Astrocyte of the spinal cord (primary cell): ENCODE data around the gene DAB1.

Experiments used
- DNase-seq: peaks from one replicate; pipeline ENCODE4 v3.0.0; 2011; ENCODE audit warnings: low read depth, low spot score
- H3K4me3 ChIP-seq: 2 replicates; pipeline ENCODE4 v1.5.1; 2011; ENCODE audit warnings: low read depth, mild to moderate bottlenecking, low read length, moderate library complexity
- in situ Hi-C: cut with HindIII; loops from 2 replicates; pipeline ENCODE4 v1.10.0; 2017; ENCODE audit warnings: low sequenced_read_pairs
- TF ChIP-seq, protein P1 (sequence below): IDR thresholded peaks from 2 replicates; pipeline ENCODE4 v1.5.1; 2012; ENCODE audit warnings: low read depth, mild to moderate bottlenecking, low read length, inconsistent platforms

Gene DAB1

DNA sequence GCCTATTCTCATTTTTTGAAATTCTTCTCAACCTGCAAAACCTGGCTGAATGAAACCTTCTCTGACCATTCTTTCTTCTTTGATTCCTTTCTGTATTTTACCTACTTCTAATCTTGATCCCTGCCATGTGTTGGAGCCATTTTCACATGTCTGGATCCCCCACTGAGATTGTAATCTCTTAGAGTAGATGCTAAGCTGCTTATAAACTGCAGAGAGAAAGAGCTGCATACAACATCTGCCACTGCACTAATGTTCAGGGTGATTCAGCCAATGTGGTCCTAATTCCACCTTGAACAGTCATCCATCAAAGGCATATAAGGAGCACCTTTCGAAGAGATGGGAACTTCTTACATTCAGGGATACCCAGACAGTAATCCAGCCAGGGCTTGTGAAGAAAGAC, 16.2 kb upstream of the DAB1 start:
- DNase-seq: no peak
- in situ Hi-C loops: no loop called here
- no peak overlapping the region for H3K4me3 ChIP-seq
- TF ChIP-seq, protein P1, sequence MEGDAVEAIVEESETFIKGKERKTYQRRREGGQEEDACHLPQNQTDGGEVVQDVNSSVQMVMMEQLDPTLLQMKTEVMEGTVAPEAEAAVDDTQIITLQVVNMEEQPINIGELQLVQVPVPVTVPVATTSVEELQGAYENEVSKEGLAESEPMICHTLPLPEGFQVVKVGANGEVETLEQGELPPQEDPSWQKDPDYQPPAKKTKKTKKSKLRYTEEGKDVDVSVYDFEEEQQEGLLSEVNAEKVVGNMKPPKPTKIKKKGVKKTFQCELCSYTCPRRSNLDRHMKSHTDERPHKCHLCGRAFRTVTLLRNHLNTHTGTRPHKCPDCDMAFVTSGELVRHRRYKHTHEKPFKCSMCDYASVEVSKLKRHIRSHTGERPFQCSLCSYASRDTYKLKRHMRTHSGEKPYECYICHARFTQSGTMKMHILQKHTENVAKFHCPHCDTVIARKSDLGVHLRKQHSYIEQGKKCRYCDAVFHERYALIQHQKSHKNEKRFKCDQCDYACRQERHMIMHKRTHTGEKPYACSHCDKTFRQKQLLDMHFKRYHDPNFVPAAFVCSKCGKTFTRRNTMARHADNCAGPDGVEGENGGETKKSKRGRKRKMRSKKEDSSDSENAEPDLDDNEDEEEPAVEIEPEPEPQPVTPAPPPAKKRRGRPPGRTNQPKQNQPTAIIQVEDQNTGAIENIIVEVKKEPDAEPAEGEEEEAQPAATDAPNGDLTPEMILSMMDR: no peak

- no peak overlapping the region for H3K4me3 ChIP-seq
- in situ Hi-C loops: no loop called here
- no peak for DNase-seq
- TF ChIP-seq, protein P1: no peak
Observed at GRCh38 chr1:57431400-57431799, 7.5 kb upstream of the DAB1 start.

DNA sequence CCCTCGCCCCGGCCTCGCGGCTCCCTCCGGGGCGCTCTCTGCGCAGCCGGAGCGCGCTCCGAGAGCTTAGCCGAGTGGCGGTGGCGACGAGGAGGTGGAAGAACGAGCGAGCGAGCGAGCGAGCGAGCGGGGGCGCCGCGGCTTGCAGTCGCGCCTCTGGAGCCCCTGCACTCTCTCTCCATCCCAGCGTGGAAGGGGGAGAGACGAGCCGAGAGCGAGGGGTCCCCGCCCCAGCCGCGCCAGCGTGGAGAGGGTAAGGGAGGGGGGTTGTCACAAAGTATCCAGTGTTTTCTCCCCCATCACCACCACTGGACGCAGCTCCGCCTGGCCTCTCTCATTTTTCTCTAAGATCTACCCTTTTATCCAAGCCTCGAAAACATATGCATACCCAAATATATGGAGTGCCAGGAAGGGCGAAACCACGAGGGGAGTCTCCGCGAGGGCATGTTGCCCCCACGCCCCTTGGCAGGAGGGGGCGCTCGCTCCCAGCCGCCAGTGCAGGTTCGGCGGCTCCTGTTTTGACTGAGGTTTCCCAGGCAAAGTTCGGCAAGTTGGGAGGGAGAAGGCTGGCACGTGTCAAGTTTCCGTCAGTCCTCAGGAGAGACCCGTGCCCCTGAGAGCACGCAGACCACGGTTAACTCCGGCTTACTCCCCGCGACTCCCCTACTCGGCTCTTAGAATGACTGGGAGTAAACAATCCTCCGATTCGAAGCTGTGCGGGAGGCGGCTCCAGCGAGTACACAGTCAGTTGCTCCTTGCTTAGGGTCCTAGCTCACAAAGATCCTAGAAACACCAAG, 569 bp upstream of the DAB1 start:
- peak overlapping the region; percentile 35 for H3K4me3 ChIP-seq
- in situ Hi-C loops: no loop called here
- TF ChIP-seq, protein P1: peak; percentile 82
- peak; percentile 29 for DNase-seq

DNA sequence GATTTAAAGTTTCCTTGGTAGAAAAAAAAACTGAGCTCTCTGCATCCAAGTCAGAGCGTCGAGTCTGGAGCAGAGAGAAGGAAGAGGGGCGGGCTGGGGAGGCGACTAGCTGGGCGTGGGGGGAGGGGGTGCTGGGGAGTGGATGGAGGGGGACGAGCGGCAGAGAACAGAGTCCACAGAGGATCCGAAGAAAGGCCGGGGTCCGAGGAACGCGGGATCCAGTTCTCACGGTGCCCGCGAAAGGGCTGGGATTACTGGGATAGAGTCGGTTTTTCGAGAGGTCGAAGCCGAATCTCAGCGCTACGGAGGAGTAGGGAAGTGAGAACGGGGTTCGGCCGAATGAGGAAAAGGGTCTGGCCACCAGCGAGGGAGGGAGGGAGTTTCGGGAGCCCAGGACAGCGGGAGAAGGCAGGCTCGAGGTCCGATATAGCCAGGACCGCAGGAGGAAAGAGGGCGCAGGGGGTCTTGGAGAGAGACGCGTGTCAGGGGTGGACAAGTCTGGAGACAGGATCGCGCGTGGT, 665 bp downstream of the DAB1 start:
- TF ChIP-seq, protein P1: no peak
- in situ Hi-C loops: no loop called here
- H3K4me3 ChIP-seq: peak overlapping the region; percentile 38

DNA sequence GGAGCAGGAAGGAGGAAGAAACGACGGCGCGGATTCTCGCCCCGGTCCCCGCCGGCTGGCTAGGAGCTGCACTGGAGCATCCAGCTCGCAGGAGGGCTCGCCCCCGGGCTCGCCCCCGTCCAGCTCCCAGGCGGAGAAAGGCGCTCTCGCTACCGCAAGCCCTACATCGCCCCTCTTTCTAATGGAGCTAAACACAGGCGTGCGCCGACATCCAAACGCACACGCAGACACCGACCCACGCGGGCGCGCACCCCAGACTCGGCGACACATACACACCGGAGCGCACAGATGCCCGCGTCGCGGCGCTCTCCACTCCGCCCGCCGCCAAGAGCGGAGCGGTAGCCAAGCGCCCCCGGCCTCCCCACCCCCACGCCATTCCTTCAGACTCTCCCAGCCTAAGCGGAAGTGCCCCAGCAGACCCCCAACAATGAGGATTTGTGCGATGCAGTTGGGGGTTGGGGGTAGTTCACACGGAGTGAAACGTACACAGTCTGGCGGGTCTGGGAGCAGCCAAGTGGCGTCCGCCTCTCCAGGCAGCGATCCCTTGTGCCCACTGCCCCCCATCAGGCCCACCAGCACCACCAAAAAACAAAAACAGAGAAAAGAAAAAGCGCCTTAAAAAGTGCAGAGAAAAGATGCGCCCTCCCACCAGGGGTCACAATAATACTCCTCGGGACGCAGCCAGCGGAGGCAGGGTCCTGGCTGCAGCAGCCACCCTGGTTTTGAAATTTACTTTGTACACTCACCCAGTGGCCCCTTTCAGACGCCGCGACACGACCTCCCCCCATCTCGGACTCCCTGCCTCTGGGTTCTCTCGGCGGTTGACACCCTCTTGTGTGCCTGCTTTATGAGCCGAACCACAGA, 1.4 kb downstream of the DAB1 start:
- peak; percentile 17 for DNase-seq
- TF ChIP-seq, protein P1: peak; percentile 2
- H3K4me3 ChIP-seq: peak overlapping the region; percentile 38
- in situ Hi-C loops: no loop called here

More for the DNA sequence above, 665 bp downstream of the DAB1 start:
- DNase-seq: no peak

- DNase-seq: no peak
- in situ Hi-C loops: no loop called here
- TF ChIP-seq, protein P1: no peak
- H3K4me3 ChIP-seq: no peak overlapping the region
Observed at GRCh38 chr1:57421806-57422205, 2.1 kb downstream of the DAB1 start.
